GM12878 (cell line): ENCODE data around the gene EDN2. TPM values are rescaled to one million over a fixed set of nuclear protein-coding genes. Genes with fewer than 3 reads are reported as not detected.

Experiments used
- ATAC-seq: fragments of 200-7000 bp; cut with Tn5 transposase; 3 replicates; pipeline ENCODE4 v1.9.1; 2020; ENCODE audit warnings: mild to moderate bottlenecking, moderate library complexity
- BruUV-seq: library from RNA; stranded (reverse); fragments of 400-500 nt; replicated peaks from 2 replicates; lab custom pipeline; 2021; lab: Mats Ljungman, UMichigan
- CTCF ChIA-PET: fragments of 300-600 bp; sonication (Branson Sonifier 250); formaldehyde crosslinking; extraction: SDS; loops from one replicate; lab custom pipeline; 2021; ENCODE audit warnings: inconsistent platforms; lab: Yijun Ruan, JAX
- POLR2A ChIA-PET: fragments of 350-600 bp; formaldehyde crosslinking; extraction: SDS; loops from one replicate; lab custom pipeline; 2021; ENCODE audit warnings: inconsistent platforms; lab: Charles Lee
- RAD21 ChIA-PET: fragments of 300-600 bp; sonication (Branson Sonifier 250); formaldehyde crosslinking; loops from one replicate; lab custom pipeline; 2023; ENCODE audit warnings: antibody characterized with exemption; ENCODE audit not compliant: unreplicated experiment; lab: Charles Lee
- SMC1A ChIA-PET: fragments of 300-600 bp; sonication (Branson Sonifier 250); formaldehyde crosslinking; loops from one replicate; lab custom pipeline; 2023; ENCODE audit not compliant: unreplicated experiment, uncharacterized antibody; lab: Charles Lee
- DNase-seq: peaks from one replicate; pipeline ENCODE4 v3.0.0-alpha.2; 2011; ENCODE audit warnings: low read depth, low spot score
- FAIRE-seq: peaks from 3 replicates; lab custom pipeline; 2011; peaks lifted over from hg19 to GRCh38; lab: Jason Lieb, UNC
- H2AFZ ChIP-seq: 2 replicates; pipeline ENCODE4 v1.6.0; 2011; ENCODE audit warnings: low read depth, low read length, control low read depth; ENCODE audit not compliant: control insufficient read depth
- H3K27ac ChIP-seq: 2 replicates; pipeline ENCODE4 v1.5.1; 2011; ENCODE audit warnings: control low read depth; ENCODE audit not compliant: control insufficient read depth, insufficient read depth
- H3K27me3 ChIP-seq, 2 experiments: replicated peaks in 1 of 2; 2 replicates each; pipeline versions ENCODE4 v1.6.0 to v1.6.1; 2011; ENCODE audit warnings: low read length in 1 of 2; ENCODE audit not compliant: control insufficient read depth in 2 of 2, insufficient read depth in 2 of 2
- H3K36me3 ChIP-seq, 2 experiments: 2 replicates each; pipeline ENCODE4 v1.5.1; 2011; ENCODE audit warnings: low read length in 1 of 2; ENCODE audit not compliant: control insufficient read depth in 2 of 2, insufficient read depth in 2 of 2
- H3K4me1 ChIP-seq: 2 replicates; pipeline ENCODE4 v1.6.1; 2011; ENCODE audit warnings: mild to moderate bottlenecking, low read length, moderate library complexity, mixed read lengths; ENCODE audit not compliant: control insufficient read depth, insufficient read depth
- H3K4me2 ChIP-seq: 2 replicates; pipeline ENCODE4 v1.6.0; 2011; ENCODE audit warnings: control low read depth; ENCODE audit not compliant: control insufficient read depth, insufficient read depth
- H3K4me3 ChIP-seq: fragments of 200-600 bp; sonication (generic); 2 replicates; pipeline ENCODE4 v1.5.1; 2016
- H3K79me2 ChIP-seq: 2 replicates; pipeline ENCODE4 v1.6.0; 2011; ENCODE audit warnings: low read length; ENCODE audit not compliant: control insufficient read depth, insufficient read depth
- H3K9ac ChIP-seq: 2 replicates; pipeline ENCODE4 v1.8.0; 2011; ENCODE audit warnings: low read length, control low read depth, mixed read lengths; ENCODE audit not compliant: control insufficient read depth, insufficient read depth
- H3K9me3 ChIP-seq: replicated peaks from 3 replicates; pipeline ENCODE4 v1.5.1; 2011; ENCODE audit warnings: mild to moderate bottlenecking, low read length; ENCODE audit not compliant: control insufficient read depth, insufficient read depth
- H4K20me1 ChIP-seq: 2 replicates; pipeline ENCODE4 v1.6.0; 2011; ENCODE audit not compliant: control insufficient read depth, insufficient read depth
- CBX3 ChIP-seq: fragments of 200-600 bp; sonication (generic); IDR thresholded peaks from 2 replicates; pipeline ENCODE4 v1.6.1; 2016; ENCODE audit warnings: low read depth, borderline replicate concordance
- CEBPB ChIP-seq, 2 experiments: fragments of 150-350 bp in 1 of 2; IDR thresholded peaks; 2 replicates each; pipeline ENCODE4 v1.6.1; 2012 to 2014; ENCODE audit warnings: low read depth in 2 of 2, low read length in 2 of 2, borderline replicate concordance in 1 of 2, inconsistent platforms in 1 of 2
- IKZF1 ChIP-seq: fragments of 450-650 bp; conservative IDR thresholded peaks from 2 replicates; pipeline ENCODE4 v1.6.1; 2017; ENCODE audit warnings: antibody characterized with exemption, mild to moderate bottlenecking
- MTA2 ChIP-seq: fragments of 450-650 bp; IDR thresholded peaks from 2 replicates; pipeline ENCODE4 v1.6.1; 2016; ENCODE audit warnings: low read depth, mild to moderate bottlenecking, moderate library complexity
- MTA3 ChIP-seq: IDR thresholded peaks from 2 replicates; pipeline ENCODE4 v1.6.1; 2012; ENCODE audit warnings: low read length, inconsistent platforms, borderline replicate concordance
- NFYB ChIP-seq: IDR thresholded peaks from 2 replicates; pipeline ENCODE4 v1.6.1; 2011; ENCODE audit warnings: low read depth, mild to moderate bottlenecking, low read length, improper control_type of control experiment, moderate library complexity; ENCODE audit not compliant: insufficient read depth
- PAX5 ChIP-seq: IDR thresholded peaks from 2 replicates; pipeline ENCODE4 v1.6.1; 2011; ENCODE audit warnings: low read depth, low read length, borderline replicate concordance
- RB1 ChIP-seq: fragments of 450-650 bp; formaldehyde crosslinking; IDR thresholded peaks from 2 replicates; pipeline ENCODE4 v1.6.1; 2017; ENCODE audit warnings: mild to moderate bottlenecking, borderline replicate concordance
- RCOR1 ChIP-seq: conservative IDR thresholded peaks from 2 replicates; pipeline ENCODE4 v1.6.1; 2012; ENCODE audit warnings: low read depth, low read length, improper control_type of control experiment
- RFX5 ChIP-seq: IDR thresholded peaks from 2 replicates; pipeline ENCODE4 v1.6.1; 2011; ENCODE audit warnings: low read depth, low read length, improper control_type of control experiment
- SIN3A ChIP-seq: IDR thresholded peaks from 2 replicates; pipeline ENCODE4 v1.6.1; 2012; ENCODE audit warnings: low read depth, low read length, improper control_type of control experiment
- WGBS: methylation state at CpG from one replicate; pipeline ENCODE4 v1.1.6; 2016; ENCODE audit warnings: low lambda C conversion rate; ENCODE audit not compliant: insufficient replicate concordance, insufficient coverage; ENCODE audit errors: missing lambda C conversion rate; 5-methylcytosine and 5-hydroxymethylcytosine counted together
- in situ Hi-C: fragments of 300-500 bp; cut with MboI; formaldehyde crosslinking; loops from 9 replicates; pipeline ENCODE4 v1.14.3; 2018; ENCODE audit warnings: mixed read lengths
- intact Hi-C: fragments of 100-400 bp; cut with micrococcal nuclease; formaldehyde crosslinking; loops from one replicate; pipeline ENCODE4 v1.14.2; 2022; ENCODE audit not compliant: unreplicated experiment
- polyA plus RNA-seq, 11 experiments: library from polyadenylated mRNA; depleted of rRNA in 4 of 11; unstranded in 6 of 11; stranded (reverse) in 5 of 11; fragments of >200 nt; fragmentation: Nextera tagmentation in 4 of 11; fragmentation: Illumina TruSeq in 1 of 11; extraction: Ambion mirVana in 4 of 11; extraction: Trizol in 1 of 11; gene quantifications; 1 replicate in 1 of 11; 2 replicates in 10 of 11; pipeline versions ENCODE4 v1.2.1 to v1.2.3, GENCODE V29; 2011 to 2016; ENCODE audit warnings: inconsistent platforms in 2 of 11, missing spikeins in 2 of 11, low read depth in 1 of 11
- total RNA-seq, 4 experiments: library from RNA; depleted of rRNA in 3 of 4; stranded (reverse); fragments of >200 nt in 3 of 4; fragmentation: Illumina TruSeq in 1 of 4; extraction: Trizol in 1 of 4; gene quantifications; 2 replicates each; pipeline versions ENCODE4 v1.2.1 to v1.2.3, GENCODE V29; 2013 to 2021
- TF ChIP-seq, protein P1 (sequence below): fragments of 450-650 bp; IDR thresholded peaks from 2 replicates; pipeline ENCODE4 v1.6.1; 2017; ENCODE audit warnings: mild to moderate bottlenecking, low read depth, inconsistent platforms; ENCODE audit not compliant: poor library complexity, severe bottlenecking
- TF ChIP-seq, protein P2 (sequence below): fragments of 450-650 bp; IDR thresholded peaks from 2 replicates; pipeline ENCODE4 v1.6.1; 2018; ENCODE audit warnings: borderline replicate concordance, mild to moderate bottlenecking; ENCODE audit not compliant: partially characterized antibody
- TF ChIP-seq, protein P3 (sequence below): fragments of 450-650 bp; IDR thresholded peaks from 2 replicates; pipeline ENCODE4 v1.6.1; 2016; ENCODE audit warnings: mild to moderate bottlenecking, moderate library complexity, borderline replicate concordance

EDN2 gene
- total and polyA plus RNA-seq, 10 of the 15 experiments (the other 5 are each of a cell fraction or from before 2014, with no cell fraction given): 0.11 to 1.5 (median 0.43) TPM; not detected in 1

DNA sequence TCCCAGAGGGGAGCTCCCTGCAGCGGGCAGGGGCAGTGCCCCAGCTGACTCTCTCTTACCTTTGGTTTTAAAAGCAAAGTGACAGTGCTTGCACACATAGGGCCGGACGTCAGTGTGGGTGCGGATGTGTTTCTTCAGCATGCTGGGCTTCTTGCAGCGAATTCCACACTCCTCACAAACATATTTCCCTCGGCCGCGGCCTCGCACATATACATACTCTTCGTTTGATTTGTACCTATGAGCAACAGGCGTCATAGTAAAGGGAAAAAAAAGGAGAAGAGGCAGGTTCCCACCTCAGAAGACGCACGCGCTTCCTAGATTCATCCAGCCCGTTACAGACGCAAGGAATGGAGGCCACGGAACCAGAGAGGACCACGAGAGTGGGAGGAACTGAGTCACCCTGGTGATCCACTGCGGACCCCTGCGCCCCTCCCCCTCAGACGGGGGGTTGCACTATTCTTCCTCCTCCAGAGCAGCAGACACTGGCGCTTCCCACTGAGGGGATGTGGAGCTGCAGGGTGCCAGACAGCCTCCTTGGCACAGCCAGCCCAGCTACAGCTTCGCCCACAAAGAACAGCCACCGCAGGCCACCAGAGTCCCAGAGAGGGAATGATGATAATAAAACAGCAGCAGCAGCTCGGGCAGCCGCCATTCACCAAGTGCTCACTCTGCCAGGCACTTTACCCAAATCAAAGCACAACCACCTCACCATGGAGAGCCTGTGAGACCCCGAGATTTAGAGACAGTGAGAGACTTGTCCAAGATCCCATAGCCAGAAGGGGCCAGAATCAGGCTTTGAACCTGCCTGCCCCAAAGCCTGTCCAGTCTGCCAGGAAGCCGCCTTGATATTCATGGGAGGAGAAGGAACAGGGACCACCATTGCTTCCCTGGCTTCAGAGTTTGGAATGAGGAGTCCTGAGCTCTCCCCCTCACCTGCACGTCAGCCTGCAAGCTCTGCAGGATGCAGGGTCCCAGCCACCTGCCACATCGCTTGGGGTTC, 40.5 kb upstream of the EDN2 start:
- ATAC-seq (no peak), FAIRE-seq (no peak), DNase-seq (no peak)
- Histone ChIP-seq H3K36me3 (no peaks in the 10 kb centered on the region; a peak in 2 of 4 replicates), H3K4me1 (no peaks in the 10 kb centered on the region), H3K4me3 (no peak overlapping the region), H3K9me3 (no peaks in the 10 kb centered on the region; the same call in 2 of the 3 replicates), H2AFZ (no peak overlapping the region), H3K9ac (no peak overlapping the region), H3K27me3 (no peaks in the 10 kb centered on the region), H4K20me1 (no peaks in the 10 kb centered on the region), H3K27ac (no peak overlapping the region), H3K4me2 (no peak overlapping the region), H3K79me2 (no peaks in the 10 kb centered on the region)
- 82% methylated on average over 30 of the region's 30 CpGs for WGBS
- ChIA-PET SMC1A (no interaction called here), POLR2A (no interaction called here), CTCF (interaction anchor here (1.2 to 1.9 kb wide), 2 partner anchors 9 to 11 kb away, joined by 4 read pairs; no protein-coding TSS in a partner anchor), RAD21 (no interaction called here)
- BruUV-seq: no TSS peak
- in situ Hi-C loops (no loop called here), intact Hi-C loops (no loop called here)
- TF ChIP-seq CBX3 (no peak), MTA3 (no peak), RFX5 (no peak), NFYB (no peak), MTA2 (no peak), SIN3A (no peak), CEBPB (IDR thresholded peaks at IDR 0.05; ENCODE audit: borderline replicate concordance in 1 of 2, low read depth in 2 of 2, low read length in 2 of 2) (no peak), RCOR1 (no peak), IKZF1 (no peak), PAX5 (no peak), RB1 (no peak)
- TF ChIP-seq, protein P1, sequence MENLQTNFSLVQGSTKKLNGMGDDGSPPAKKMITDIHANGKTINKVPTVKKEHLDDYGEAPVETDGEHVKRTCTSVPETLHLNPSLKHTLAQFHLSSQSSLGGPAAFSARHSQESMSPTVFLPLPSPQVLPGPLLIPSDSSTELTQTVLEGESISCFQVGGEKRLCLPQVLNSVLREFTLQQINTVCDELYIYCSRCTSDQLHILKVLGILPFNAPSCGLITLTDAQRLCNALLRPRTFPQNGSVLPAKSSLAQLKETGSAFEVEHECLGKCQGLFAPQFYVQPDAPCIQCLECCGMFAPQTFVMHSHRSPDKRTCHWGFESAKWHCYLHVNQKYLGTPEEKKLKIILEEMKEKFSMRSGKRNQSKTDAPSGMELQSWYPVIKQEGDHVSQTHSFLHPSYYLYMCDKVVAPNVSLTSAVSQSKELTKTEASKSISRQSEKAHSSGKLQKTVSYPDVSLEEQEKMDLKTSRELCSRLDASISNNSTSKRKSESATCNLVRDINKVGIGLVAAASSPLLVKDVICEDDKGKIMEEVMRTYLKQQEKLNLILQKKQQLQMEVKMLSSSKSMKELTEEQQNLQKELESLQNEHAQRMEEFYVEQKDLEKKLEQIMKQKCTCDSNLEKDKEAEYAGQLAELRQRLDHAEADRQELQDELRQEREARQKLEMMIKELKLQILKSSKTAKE: no peak
- TF ChIP-seq, protein P2, sequence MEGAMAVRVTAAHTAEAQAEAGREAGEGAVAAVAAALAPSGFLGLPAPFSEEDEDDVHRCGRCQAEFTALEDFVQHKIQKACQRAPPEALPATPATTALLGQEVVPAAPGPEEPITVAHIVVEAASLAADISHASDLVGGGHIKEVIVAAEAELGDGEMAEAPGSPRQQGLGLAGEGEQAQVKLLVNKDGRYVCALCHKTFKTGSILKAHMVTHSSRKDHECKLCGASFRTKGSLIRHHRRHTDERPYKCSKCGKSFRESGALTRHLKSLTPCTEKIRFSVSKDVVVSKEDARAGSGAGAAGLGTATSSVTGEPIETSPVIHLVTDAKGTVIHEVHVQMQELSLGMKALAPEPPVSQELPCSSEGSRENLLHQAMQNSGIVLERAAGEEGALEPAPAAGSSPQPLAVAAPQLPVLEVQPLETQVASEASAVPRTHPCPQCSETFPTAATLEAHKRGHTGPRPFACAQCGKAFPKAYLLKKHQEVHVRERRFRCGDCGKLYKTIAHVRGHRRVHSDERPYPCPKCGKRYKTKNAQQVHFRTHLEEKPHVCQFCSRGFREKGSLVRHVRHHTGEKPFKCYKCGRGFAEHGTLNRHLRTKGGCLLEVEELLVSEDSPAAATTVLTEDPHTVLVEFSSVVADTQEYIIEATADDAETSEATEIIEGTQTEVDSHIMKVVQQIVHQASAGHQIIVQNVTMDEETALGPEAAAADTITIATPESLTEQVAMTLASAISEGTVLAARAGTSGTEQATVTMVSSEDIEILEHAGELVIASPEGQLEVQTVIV: no peak
- TF ChIP-seq, protein P3, sequence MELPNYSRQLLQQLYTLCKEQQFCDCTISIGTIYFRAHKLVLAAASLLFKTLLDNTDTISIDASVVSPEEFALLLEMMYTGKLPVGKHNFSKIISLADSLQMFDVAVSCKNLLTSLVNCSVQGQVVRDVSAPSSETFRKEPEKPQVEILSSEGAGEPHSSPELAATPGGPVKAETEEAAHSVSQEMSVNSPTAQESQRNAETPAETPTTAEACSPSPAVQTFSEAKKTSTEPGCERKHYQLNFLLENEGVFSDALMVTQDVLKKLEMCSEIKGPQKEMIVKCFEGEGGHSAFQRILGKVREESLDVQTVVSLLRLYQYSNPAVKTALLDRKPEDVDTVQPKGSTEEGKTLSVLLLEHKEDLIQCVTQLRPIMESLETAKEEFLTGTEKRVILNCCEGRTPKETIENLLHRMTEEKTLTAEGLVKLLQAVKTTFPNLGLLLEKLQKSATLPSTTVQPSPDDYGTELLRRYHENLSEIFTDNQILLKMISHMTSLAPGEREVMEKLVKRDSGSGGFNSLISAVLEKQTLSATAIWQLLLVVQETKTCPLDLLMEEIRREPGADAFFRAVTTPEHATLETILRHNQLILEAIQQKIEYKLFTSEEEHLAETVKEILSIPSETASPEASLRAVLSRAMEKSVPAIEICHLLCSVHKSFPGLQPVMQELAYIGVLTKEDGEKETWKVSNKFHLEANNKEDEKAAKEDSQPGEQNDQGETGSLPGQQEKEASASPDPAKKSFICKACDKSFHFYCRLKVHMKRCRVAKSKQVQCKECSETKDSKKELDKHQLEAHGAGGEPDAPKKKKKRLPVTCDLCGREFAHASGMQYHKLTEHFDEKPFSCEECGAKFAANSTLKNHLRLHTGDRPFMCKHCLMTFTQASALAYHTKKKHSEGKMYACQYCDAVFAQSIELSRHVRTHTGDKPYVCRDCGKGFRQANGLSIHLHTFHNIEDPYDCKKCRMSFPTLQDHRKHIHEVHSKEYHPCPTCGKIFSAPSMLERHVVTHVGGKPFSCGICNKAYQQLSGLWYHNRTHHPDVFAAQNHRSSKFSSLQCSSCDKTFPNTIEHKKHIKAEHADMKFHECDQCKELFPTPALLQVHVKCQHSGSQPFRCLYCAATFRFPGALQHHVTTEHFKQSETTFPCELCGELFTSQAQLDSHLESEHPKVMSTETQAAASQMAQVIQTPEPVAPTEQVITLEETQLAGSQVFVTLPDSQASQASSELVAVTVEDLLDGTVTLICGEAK: no peak
